ENCODE data around the gene P2RY1.

DNA sequence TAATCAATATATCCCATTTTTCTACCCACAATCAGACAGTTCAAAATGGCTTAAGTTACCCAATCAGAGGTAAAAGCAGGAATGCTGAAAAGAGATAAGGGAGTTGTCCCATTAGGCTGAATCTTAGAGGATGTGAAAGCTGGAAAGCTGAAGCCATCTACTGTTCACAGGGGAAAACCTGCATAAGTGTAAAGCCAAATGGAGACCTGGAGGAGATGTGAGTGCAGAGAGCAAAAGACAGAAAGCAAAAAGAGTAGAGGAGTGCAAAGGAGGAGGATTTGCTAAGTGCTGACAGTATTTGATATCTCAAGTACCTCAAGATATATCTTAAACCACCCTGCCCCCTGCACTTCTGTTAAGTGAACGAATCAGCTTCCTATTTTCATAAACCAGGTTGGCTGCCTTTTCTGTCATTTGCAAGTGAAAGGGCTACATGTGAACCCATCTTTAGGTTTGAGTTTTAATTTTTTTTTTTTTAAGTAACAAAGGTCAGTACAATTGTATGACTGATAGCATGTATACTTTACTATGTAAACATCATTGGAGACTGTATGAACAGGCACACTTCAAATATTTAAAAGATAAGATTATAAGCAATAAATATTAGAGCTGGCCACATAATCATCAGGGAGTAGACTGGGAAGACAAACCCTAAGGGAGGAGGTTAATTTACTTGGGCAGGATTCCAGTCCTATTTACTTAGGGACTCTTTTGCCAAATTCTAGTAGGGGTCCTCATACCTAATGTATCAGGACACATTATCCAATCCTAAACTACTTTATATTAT lies 22.8 kb upstream of the P2RY1 start:
- TF ChIP-seq, protein P1, sequence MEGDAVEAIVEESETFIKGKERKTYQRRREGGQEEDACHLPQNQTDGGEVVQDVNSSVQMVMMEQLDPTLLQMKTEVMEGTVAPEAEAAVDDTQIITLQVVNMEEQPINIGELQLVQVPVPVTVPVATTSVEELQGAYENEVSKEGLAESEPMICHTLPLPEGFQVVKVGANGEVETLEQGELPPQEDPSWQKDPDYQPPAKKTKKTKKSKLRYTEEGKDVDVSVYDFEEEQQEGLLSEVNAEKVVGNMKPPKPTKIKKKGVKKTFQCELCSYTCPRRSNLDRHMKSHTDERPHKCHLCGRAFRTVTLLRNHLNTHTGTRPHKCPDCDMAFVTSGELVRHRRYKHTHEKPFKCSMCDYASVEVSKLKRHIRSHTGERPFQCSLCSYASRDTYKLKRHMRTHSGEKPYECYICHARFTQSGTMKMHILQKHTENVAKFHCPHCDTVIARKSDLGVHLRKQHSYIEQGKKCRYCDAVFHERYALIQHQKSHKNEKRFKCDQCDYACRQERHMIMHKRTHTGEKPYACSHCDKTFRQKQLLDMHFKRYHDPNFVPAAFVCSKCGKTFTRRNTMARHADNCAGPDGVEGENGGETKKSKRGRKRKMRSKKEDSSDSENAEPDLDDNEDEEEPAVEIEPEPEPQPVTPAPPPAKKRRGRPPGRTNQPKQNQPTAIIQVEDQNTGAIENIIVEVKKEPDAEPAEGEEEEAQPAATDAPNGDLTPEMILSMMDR (IDR thresholded peaks at IDR 0.05), result no peak
- TF ChIP-seq POLR2A (IDR thresholded peaks at IDR 0.05), result no peak

All from esophagus squamous epithelium (tissue), 4 donors.